SHP77 (cell line): ENCODE measurements around the gene PHF20.
"Not testable (repeated sequence)": the region's sequence is repeated elsewhere in the genome, so short reads cannot be mapped to it uniquely, and the experiment has no call there.

Experiments used
- DNase-seq, 2 experiments: peaks; one replicate each; lab custom pipeline; 2025; lab: John Stamatoyannopoulos, UW

The PHF20 gene

DNA sequence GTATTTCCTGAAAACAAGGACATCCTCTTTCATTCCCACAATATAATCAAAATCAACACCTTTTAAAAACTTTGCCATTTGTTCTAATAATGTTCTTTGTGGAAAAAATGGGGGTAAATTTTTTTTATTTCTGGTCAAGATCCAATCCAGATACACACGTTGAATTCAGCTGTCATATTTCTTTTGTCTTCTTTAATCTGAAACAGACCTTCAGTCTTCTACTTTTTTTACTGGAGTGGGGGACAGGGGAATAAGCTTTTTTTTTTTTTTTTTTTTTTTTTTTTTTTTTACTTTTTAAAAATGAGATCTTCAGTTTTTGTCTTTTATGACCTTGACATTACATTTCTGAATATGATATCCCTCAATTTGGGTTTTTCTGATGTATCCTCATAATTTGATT lies 113.4 kb downstream of the PHF20 start:
- DNase-seq = no peak

GRCh38 chr20:35886537-35886936 lies 114.7 kb downstream of the PHF20 start:
- DNase-seq = no peak

- no peak for DNase-seq
These were observed 115.7 kb downstream of the PHF20 start for GRCh38 chr20:35887393-35888064.

GRCh38 chr20:35888657-35889056 lies 116.8 kb downstream of the PHF20 start:
- DNase-seq = no peak

GRCh38 chr20:35891375-35891774 lies 119.6 kb downstream of the PHF20 start:
- no peak for DNase-seq

- no peak for DNase-seq
These were observed 121.1 kb downstream of the PHF20 start for GRCh38 chr20:35892871-35893270.

DNA sequence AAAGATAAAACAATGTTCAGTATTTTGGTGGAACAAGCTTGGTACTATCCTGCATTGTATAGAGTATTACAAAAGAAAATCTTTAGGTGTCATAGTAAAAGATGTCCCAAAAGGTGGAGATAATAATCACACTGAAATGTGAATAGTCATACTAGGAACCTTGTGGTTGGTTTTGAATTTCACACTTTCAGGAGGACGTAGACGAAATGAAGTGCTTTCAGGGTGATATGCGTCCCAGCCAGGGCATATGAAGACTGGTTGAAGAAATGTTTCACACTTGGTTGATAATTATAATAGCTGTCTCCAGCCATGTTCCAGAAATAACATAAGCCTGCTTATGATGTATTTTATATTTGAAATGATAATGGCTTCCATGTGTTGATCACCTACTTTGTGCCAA lies 122.1 kb downstream of the PHF20 start:
- DNase-seq = no peak

GRCh38 chr20:35895516-35895915 lies 123.7 kb downstream of the PHF20 start:
- DNase-seq = not testable (repeated sequence)

DNA sequence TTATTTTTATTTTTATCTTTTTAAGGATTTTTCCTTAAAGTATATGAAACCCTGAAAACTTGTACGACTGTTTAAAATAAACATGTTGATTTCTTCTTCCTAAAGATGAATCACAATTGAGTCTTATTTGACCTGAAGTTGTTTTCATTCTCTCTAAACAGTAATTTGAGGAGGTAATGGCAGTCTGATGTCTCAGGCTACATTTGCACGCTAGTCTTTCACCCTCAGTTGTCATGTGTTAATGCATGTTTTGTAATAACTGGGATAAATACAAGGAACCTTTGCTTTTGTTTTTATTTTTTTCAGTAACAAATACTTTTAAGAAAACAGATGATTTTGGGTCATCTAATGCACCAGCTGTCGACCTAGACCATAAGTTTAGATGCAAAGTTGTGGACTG lies 127.2 kb downstream of the PHF20 start:
- DNase-seq = no peak

DNA sequence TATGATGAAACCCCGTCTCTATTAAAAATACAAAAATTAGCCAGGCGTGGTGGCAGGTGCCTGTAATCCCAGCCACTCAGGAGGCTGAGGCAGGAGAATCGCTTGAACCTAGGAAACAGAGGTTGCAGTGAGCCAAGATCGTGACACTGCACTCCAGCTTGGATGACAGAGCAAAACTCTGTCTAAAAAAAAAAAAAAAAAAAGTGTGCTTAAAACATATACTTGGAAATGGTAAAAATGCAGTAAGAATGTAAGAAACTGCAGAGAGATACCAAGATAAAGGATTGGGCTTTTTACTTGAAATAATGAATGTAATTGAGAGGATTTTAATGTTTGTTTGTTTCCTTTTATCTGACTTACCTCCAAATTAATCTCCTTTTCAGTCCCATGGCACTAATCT lies 129.4 kb downstream of the PHF20 start:
- not testable (repeated sequence) for DNase-seq

DNA sequence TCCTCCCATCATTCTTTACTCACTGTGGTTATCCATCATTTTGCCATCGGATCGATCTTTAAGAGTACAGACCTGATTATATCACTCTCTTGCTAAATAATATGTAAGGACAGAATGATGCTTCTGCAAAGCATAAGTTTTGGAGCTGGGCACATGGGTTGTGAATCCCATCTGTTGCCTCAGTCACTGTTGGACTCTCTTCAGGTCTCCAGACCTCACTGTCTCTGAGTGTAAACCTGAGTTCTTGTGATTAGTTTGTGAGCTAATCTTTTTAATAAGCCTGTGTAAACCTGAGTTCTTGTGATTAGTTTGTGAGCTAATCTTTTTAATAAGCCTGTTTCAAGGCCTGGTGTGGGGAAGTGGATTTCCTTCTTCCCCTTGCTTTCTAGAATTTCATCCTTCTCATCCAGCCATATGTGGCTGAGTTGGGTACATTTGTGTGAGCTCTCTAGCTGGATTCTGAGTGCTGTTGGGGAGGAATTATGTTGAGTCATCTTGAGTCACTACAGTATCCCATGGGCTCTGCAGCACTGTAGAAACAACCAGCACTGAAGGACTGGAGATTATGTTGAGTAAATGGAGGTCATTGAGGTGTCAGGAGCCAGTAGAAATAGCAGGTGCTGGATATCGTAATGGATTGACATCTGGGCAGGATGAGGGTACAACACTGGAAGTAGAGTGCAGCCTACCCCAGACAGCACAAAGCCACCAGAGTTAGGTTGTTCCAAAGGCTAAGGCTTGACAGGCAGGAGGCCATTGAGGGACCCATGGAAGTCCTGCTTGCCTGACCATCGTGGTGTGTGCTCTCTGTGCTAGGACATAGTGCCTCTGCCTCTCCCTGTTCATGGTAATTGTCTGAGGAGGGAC lies 130.1 kb downstream of the PHF20 start:
- no peak for DNase-seq

DNA sequence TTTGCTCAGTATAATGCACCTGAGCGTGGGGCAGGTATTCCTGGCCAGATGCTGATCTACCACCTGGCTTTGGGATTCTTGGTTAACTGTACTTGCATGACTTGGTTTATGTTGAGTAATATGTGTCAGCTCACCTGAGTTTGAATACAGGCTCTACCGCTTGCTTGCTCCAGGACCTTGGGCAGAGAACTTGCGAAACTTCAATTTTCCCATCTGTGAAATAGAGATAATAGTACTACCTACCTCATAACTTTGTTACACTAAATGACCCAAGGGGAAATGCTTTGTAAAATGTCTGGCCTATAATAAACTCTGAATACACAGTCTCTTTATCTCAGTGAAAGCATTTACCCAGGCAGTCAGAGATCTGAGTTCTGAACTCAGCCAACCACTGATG lies 130.7 kb downstream of the PHF20 start:
- no peak for DNase-seq

DNA sequence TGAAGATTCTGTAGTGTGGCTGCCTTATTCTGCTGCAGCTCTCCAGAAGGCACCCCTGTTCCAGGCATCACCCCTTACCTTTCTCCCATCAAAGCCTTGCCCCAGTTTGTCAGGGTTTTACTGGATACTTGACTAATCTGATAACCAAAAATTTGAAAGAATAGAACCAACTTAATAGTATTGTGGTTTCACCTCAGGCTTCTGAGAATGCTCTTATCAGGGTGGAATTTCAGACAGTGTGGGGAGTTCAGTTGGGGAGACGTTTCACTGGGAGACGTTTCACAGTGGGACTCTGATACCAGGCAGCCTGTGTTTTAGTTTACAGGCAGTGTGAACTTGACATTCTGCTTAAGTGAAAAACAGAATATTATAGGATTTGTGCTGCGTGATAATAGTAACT lies 132.0 kb downstream of the PHF20 start:
- DNase-seq = no peak

- no peak for DNase-seq
These were observed 133.3 kb downstream of the PHF20 start for GRCh38 chr20:35904982-35905663.

DNA sequence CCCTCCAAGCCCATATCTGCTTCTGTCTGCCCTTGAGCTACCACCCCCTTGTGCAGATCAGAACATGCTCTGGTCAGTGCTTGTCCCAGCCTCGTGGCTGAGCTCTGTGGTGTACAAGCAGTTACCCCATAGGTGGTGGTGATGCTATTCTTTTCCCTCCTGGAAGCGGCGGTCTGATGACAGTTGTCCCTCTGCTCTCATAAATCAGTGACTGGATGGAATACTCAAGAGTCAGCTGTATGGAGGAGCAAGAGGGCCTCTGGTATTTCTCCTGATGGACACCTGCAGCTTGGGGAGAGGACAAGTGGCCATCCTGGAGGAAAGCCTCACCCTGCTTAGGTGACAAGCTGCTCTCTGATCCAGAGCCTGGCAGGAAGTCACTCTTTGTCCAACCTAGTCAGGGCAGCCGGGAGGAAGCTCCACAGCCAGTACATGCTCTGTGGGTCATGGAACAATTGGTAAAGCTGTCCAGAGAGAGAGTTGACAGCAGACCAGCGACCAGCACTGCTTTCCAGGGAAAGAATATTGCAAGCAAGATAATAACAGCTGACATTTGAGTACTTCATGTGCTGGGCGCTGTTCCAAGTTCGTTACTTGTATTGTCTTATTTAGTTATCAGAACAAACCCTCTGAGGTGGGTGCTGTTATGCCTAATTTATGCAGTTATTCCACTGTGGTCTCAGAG lies 135.3 kb downstream of the PHF20 start:
- DNase-seq = no peak

DNA sequence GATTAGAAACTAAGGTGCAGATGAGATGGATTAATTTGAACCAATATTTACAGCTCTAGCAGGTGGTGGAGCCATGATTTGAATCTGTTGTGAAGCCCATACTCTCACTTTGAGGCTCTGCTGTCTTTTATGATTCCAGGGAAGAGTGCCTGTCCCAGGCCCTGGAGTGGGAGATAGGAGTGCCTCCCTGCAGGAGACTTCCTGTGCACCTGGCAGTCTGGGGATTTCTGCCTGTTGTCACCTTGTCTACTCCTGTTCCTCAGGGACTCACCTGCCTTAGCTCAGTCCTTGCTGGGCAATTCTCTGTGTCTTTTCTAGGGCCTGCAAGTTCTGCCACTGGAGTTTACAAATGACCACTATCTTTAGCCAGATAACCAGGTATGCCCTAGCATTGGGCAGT lies 136.2 kb downstream of the PHF20 start:
- no peak for DNase-seq

DNA sequence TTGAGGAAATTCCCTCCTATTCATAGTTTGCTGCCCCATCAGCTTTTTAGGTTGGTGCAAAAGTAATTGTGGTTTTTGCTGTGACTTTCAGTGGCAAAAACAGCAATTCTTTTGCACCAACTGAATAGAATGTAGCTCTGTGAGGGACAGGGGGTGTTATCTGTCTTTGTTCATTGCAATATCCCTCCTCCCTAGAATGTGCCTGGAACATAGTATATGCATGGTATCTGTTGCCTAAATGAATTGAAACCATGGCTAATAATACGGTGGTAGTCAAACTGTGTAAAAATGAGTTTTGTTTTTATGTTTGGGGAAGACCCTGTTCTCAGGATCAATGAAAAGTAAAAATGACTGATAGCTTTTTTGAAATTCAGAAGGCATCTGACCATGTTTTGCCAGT lies 137.4 kb downstream of the PHF20 start:
- no peak for DNase-seq

DNA sequence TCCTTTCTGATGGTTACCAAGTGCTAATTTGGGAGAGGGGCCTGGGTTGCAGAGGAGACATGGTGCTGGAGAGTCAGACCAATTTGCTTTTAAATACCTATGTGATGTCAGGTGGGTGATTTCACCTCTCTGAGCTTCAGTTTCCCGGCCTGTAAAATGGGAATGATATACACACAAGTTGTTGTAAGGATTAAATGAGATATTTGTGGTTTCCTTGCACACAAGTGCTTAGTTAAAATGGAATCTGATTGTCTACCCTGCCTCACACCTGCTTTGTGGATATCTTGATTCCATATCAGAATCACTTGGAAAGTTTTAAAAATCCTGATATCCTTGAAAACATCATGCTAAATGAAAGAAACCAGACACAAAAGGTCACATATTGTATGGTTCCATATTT lies 138.0 kb downstream of the PHF20 start:
- no peak for DNase-seq

GRCh38 chr20:35910254-35910653 lies 138.4 kb downstream of the PHF20 start:
- no peak for DNase-seq

DNA sequence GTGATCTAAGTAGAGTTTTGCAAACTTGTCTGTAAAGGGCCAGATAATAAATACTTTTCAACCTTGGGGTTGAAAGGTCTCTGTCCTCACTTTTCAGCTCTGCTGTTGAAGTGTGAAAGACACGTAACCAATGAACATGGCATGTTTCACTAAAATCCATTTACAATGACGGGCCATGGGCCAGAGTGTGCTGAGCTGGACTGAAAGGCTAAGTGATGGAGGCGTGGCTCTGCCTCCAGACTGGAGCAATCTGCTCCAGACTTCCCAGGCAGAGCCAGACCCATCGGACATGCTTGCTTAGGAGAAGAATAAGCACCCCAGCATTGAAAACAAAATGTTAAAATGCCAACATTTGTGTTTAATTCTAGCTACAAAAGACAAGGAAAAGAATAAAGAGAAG lies 141.1 kb downstream of the PHF20 start:
- no peak for DNase-seq

- DNase-seq = no peak
These were observed 145.3 kb downstream of the PHF20 start for GRCh38 chr20:35917077-35917476.

DNA sequence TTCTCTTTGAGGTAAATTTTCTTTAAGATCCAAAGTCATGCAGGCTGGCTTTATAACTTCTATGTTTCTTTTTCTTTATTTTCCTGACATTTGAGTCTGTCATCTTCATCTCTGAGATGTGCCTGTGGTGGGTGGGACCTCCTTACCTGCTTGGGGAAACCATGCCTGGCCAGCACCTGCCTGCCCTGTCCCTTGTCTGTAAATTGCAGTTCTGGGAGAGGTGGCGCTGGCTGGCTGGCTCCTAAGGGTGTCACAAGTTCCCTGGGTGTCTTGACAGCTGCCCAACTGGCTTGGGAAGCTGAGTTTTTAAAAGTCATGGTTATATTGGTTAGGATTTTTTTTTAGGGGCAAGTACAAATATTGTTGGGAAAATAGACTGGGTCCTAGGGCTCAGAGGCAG lies 146.2 kb downstream of the PHF20 start:
- DNase-seq = no peak
